ENCODE results near the gene PLCH1. TPM values are rescaled to one million over a fixed set of nuclear protein-coding genes. Genes with fewer than 3 reads are reported as not detected.

Gene PLCH1
- total and polyA plus RNA-seq, 2 of the 13 experiments (the other 11 are each of a cell fraction or from before 2014, with no cell fraction given), result 2.0 to 3.0 TPM

GRCh38 chr3:155714295-155714718 is 30.6 kb downstream of the PLCH1 start (continued):
- TF ChIP-seq HNF1A (IDR thresholded peaks at IDR 0.05; ENCODE audit: low read depth), result peak; percentile 43; the same call in 1 of the 2 replicates
- peak; percentile 63; the same call in 1 of the 2 replicates for TF ChIP-seq HNF1A (CRISPR knock-in tag; IDR thresholded peaks at IDR 0.05; ENCODE audit: borderline replicate concordance)
- peak; percentile 18 for TF ChIP-seq YY1 (IDR thresholded peaks at IDR 0.05; ENCODE audit: insufficient read depth, insufficient replicate concordance, low read depth, low read length)
- TF ChIP-seq FOXC1 (CRISPR knock-in tag; IDR thresholded peaks at IDR 0.05; ENCODE audit: borderline replicate concordance), result no peak
- no peak for TF ChIP-seq NONO (IDR thresholded peaks at IDR 0.05)
- 0 out of 2 replicates have a peak, but pooled peaks have one; percentile 36 for TF ChIP-seq NONO (CRISPR knock-in tag; conservative IDR thresholded peaks at IDR 0.05)
- TF ChIP-seq, protein P1, sequence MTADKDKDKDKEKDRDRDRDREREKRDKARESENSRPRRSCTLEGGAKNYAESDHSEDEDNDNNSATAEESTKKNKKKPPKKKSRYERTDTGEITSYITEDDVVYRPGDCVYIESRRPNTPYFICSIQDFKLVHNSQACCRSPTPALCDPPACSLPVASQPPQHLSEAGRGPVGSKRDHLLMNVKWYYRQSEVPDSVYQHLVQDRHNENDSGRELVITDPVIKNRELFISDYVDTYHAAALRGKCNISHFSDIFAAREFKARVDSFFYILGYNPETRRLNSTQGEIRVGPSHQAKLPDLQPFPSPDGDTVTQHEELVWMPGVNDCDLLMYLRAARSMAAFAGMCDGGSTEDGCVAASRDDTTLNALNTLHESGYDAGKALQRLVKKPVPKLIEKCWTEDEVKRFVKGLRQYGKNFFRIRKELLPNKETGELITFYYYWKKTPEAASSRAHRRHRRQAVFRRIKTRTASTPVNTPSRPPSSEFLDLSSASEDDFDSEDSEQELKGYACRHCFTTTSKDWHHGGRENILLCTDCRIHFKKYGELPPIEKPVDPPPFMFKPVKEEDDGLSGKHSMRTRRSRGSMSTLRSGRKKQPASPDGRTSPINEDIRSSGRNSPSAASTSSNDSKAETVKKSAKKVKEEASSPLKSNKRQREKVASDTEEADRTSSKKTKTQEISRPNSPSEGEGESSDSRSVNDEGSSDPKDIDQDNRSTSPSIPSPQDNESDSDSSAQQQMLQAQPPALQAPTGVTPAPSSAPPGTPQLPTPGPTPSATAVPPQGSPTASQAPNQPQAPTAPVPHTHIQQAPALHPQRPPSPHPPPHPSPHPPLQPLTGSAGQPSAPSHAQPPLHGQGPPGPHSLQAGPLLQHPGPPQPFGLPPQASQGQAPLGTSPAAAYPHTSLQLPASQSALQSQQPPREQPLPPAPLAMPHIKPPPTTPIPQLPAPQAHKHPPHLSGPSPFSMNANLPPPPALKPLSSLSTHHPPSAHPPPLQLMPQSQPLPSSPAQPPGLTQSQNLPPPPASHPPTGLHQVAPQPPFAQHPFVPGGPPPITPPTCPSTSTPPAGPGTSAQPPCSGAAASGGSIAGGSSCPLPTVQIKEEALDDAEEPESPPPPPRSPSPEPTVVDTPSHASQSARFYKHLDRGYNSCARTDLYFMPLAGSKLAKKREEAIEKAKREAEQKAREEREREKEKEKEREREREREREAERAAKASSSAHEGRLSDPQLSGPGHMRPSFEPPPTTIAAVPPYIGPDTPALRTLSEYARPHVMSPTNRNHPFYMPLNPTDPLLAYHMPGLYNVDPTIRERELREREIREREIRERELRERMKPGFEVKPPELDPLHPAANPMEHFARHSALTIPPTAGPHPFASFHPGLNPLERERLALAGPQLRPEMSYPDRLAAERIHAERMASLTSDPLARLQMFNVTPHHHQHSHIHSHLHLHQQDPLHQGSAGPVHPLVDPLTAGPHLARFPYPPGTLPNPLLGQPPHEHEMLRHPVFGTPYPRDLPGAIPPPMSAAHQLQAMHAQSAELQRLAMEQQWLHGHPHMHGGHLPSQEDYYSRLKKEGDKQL (CRISPR knock-in tag; IDR thresholded peaks at IDR 0.05; ENCODE audit: low read depth), result peak; percentile 65; the same call in 1 of the 2 replicates
- TF ChIP-seq ZBTB7B (CRISPR knock-in tag; IDR thresholded peaks at IDR 0.05), result peak; percentile 84
- TF ChIP-seq ZNF20 (CRISPR knock-in tag; IDR thresholded peaks at IDR 0.05), result no peak
- TF ChIP-seq ATF2 (CRISPR knock-in tag; IDR thresholded peaks at IDR 0.05), result peak; percentile 27; the same call in 1 of the 2 replicates
- TF ChIP-seq KLF11 (CRISPR knock-in tag; IDR thresholded peaks at IDR 0.05), result peak; percentile 20; the same call in 1 of the 2 replicates
- peak; percentile 70; the same call in 1 of the 2 replicates for TF ChIP-seq ZNF124 (CRISPR knock-in tag; IDR thresholded peaks at IDR 0.05)

Data from HepG2 (cell line).